Retina (tissue), 1 donor: ENCODE data around the gene CEACAM18.
A peak's percentile ranks its signal among the peaks of the same experiment; 100 is the strongest.
"Not testable (repeated sequence)": the region's sequence is repeated elsewhere in the genome, so short reads cannot be mapped to it uniquely, and the experiment has no call there.

Experiments used
- DNase-seq: peaks from one replicate; pipeline ENCODE4 v3.0.0-alpha.2; 2016

Gene CEACAM18

GRCh38 chr19:51478381-51479234 is at the start of gene CEACAM18:
TSS of gene CEACAM18 (plus strand) at chr19:51478539.
- DNase-seq, result no peak

GRCh38 chr19:51430221-51430620 is 48.1 kb upstream of the CEACAM18 start:
- no peak for DNase-seq

GRCh38 chr19:51431124-51431523 is 47.2 kb upstream of the CEACAM18 start:
- no peak for DNase-seq

- no peak for DNase-seq
Observed at GRCh38 chr19:51433043-51433442, 45.3 kb upstream of the CEACAM18 start.

GRCh38 chr19:51434456-51434855 is 43.9 kb upstream of the CEACAM18 start:
- DNase-seq, result no peak

- DNase-seq, result no peak
Observed at GRCh38 chr19:51439021-51439465, 39.3 kb upstream of the CEACAM18 start.

- no peak for DNase-seq
Observed at GRCh38 chr19:51440052-51440451, 38.3 kb upstream of the CEACAM18 start.

GRCh38 chr19:51440846-51441409 is 37.4 kb upstream of the CEACAM18 start:
- DNase-seq, result no peak

- no peak for DNase-seq
Observed at GRCh38 chr19:51441410-51442390, 36.6 kb upstream of the CEACAM18 start.

- not testable (repeated sequence) for DNase-seq
Observed at GRCh38 chr19:51447510-51447909, 30.8 kb upstream of the CEACAM18 start.

- DNase-seq, result no peak
Observed at GRCh38 chr19:51448011-51448410, 30.3 kb upstream of the CEACAM18 start.

- no peak for DNase-seq
Observed at GRCh38 chr19:51448411-51449016, 29.8 kb upstream of the CEACAM18 start.

GRCh38 chr19:51450730-51451307 is 27.5 kb upstream of the CEACAM18 start:
- no peak for DNase-seq

- no peak for DNase-seq
Observed at GRCh38 chr19:51456541-51457290, 21.6 kb upstream of the CEACAM18 start.

GRCh38 chr19:51457351-51458013 is 20.9 kb upstream of the CEACAM18 start:
- no peak for DNase-seq

GRCh38 chr19:51458051-51458645 is 20.2 kb upstream of the CEACAM18 start, which contains the start of gene SIGLEC8:
TSS of gene SIGLEC8 (minus strand) at chr19:51458454. CDS start at chr19:51458387, 67 bp downstream.
- no peak for DNase-seq

- DNase-seq, result no peak
Observed at GRCh38 chr19:51458899-51459505, 19.3 kb upstream of the CEACAM18 start.

GRCh38 chr19:51460164-51460992 is 18.0 kb upstream of the CEACAM18 start:
- DNase-seq, result peak; percentile 48

- no peak for DNase-seq
Observed at GRCh38 chr19:51461723-51462161, 16.6 kb upstream of the CEACAM18 start.
